Left ventricle myocardium superior (tissue), 1 donor: ENCODE measurements around the gene SLC22A23. TPM values are rescaled to one million over a fixed set of nuclear protein-coding genes. Genes with fewer than 3 reads are reported as not detected.

Experiments
- ATAC-seq: fragments of 200-7000 bp; cut with Tn5 transposase; one replicate; pipeline ENCODE4 v1.9.1; 2020; ENCODE audit warnings: mild to moderate bottlenecking, moderate library complexity
- DNase-seq: peaks from one replicate; pipeline ENCODE4 v3.0.0-alpha.2; 2020
- intact Hi-C: fragments of 100-400 bp; cut with micrococcal nuclease; formaldehyde crosslinking; loops from one replicate; pipeline ENCODE4 v1.11.0; 2022
- total RNA-seq: library from RNA; stranded (reverse); fragmentation: NEBNext Ultra II Directional; extraction: Animal tissue kit (Norgen Biotek cat#: 25700); gene quantifications from one replicate; pipeline ENCODE4 v1.2.1, GENCODE V29; 2021
- donor health status: DM: no; HTN: yes; CAD: no; lungs with severe emphysema.

Gene SLC22A23
- total RNA-seq, 1 donor from 2014 or later, result 7.1 TPM

GRCh38 chr6:3303795-3304411, 152.9 kb downstream of the SLC22A23 start:
- intact Hi-C loops, result no loop called here
- no peak for DNase-seq
- no peak for ATAC-seq

- DNase-seq (no peak), ATAC-seq (no peak)
- intact Hi-C loops, result no loop called here
Measured at GRCh38 chr6:3301506-3301905, 155.3 kb downstream of the SLC22A23 start.

- DNase-seq, result no peak
- no peak for ATAC-seq
- intact Hi-C loops, result no loop called here
Measured at GRCh38 chr6:3299221-3299620, 157.6 kb downstream of the SLC22A23 start.

GRCh38 chr6:3297909-3298308, 158.9 kb downstream of the SLC22A23 start:
- DNase-seq (no peak), ATAC-seq (no peak)
- intact Hi-C loops, result no loop called here

GRCh38 chr6:3297006-3297405, 159.8 kb downstream of the SLC22A23 start:
- intact Hi-C loops, result no loop called here
- no peak for ATAC-seq
- DNase-seq, result no peak

- intact Hi-C loops, result no loop called here
- DNase-seq, result no peak
- ATAC-seq, result no peak
Measured at GRCh38 chr6:3296537-3296936, 160.3 kb downstream of the SLC22A23 start.

GRCh38 chr6:3296078-3296477, 160.8 kb downstream of the SLC22A23 start:
- ATAC-seq (no peak), DNase-seq (no peak)
- intact Hi-C loops, result no loop called here

GRCh38 chr6:3294921-3295871, 161.7 kb downstream of the SLC22A23 start:
- peak; percentile 46 for DNase-seq
- peak; percentile 65 for ATAC-seq
- intact Hi-C loops, result no loop called here

- intact Hi-C loops, result no loop called here
- DNase-seq (no peak), ATAC-seq (no peak)
Measured at GRCh38 chr6:3294396-3294795, 162.5 kb downstream of the SLC22A23 start.

GRCh38 chr6:3293271-3294155, 163.3 kb downstream of the SLC22A23 start:
- ATAC-seq, result peak; percentile 71
- intact Hi-C loops, result no loop called here
- no peak for DNase-seq

- intact Hi-C loops, result no loop called here
- DNase-seq (no peak), ATAC-seq (no peak)
Measured at GRCh38 chr6:3292431-3293197, 164.2 kb downstream of the SLC22A23 start.

GRCh38 chr6:3291987-3292386, 164.9 kb downstream of the SLC22A23 start:
- ATAC-seq (no peak), DNase-seq (no peak)
- intact Hi-C loops, result no loop called here

GRCh38 chr6:3291346-3291745, 165.5 kb downstream of the SLC22A23 start:
- DNase-seq, result no peak
- no peak for ATAC-seq
- intact Hi-C loops, result no loop called here

- intact Hi-C loops, result no loop called here
Measured at GRCh38 chr6:3290931-3291211, 166.0 kb downstream of the SLC22A23 start.

GRCh38 chr6:3290149-3290930, 166.5 kb downstream of the SLC22A23 start:
- intact Hi-C loops, result no loop called here
- no peak for DNase-seq
- ATAC-seq, result no peak

More at GRCh38 chr6:3290931-3291211, 166.0 kb downstream of the SLC22A23 start:
- ATAC-seq (no peak), DNase-seq (no peak)

- intact Hi-C loops, result no loop called here
- DNase-seq (no peak), ATAC-seq (no peak)
Measured at GRCh38 chr6:3289664-3290055, 167.2 kb downstream of the SLC22A23 start.

GRCh38 chr6:3288711-3289663, 167.9 kb downstream of the SLC22A23 start:
- ATAC-seq (no peak), DNase-seq (no peak)
- intact Hi-C loops, result no loop called here
